GM19372 (cell line): Measurements from ENCODE around the gene PDE4DIP.
"Not testable (repeated sequence)": the region's sequence is repeated elsewhere in the genome, so short reads cannot be mapped to it uniquely, and the experiment has no call there.

ENCODE experiments used
- ATAC-seq: cut with Tn5 transposase; IDR thresholded peaks from one replicate; pipeline ENCODE4 v1.9.1; 2021; ENCODE audit warnings: mild to moderate bottlenecking, low read depth, moderate library complexity; ENCODE audit not compliant: unreplicated experiment

The PDE4DIP gene

GRCh38 chr1:148844220-148844619 lies at the start of gene PDE4DIP:
Gene PDE4DIP (plus strand): TSS chr1:148844428. CDS start chr1:148844775, 347 bp downstream.
- ATAC-seq = not testable (repeated sequence)

- ATAC-seq = not testable (repeated sequence)
Observed at GRCh38 chr1:148808268-148808928, 35.8 kb upstream of the PDE4DIP start.

GRCh38 chr1:148808929-148809283 lies 35.3 kb upstream of the PDE4DIP start:
- not testable (repeated sequence) for ATAC-seq

GRCh38 chr1:148822180-148822579 lies 22.0 kb upstream of the PDE4DIP start:
- not testable (repeated sequence) for ATAC-seq

- not testable (repeated sequence) for ATAC-seq
Observed at GRCh38 chr1:148823822-148824221, 20.4 kb upstream of the PDE4DIP start.

GRCh38 chr1:148825029-148825428 lies 19.2 kb upstream of the PDE4DIP start:
- ATAC-seq = not testable (repeated sequence)

GRCh38 chr1:148828531-148828930 lies 15.7 kb upstream of the PDE4DIP start:
- not testable (repeated sequence) for ATAC-seq

GRCh38 chr1:148828962-148829361 lies 15.3 kb upstream of the PDE4DIP start:
- not testable (repeated sequence) for ATAC-seq

GRCh38 chr1:148829365-148829764 lies 14.9 kb upstream of the PDE4DIP start:
- not testable (repeated sequence) for ATAC-seq

GRCh38 chr1:148841262-148841661 lies 3.0 kb upstream of the PDE4DIP start:
- not testable (repeated sequence) for ATAC-seq

GRCh38 chr1:148844651-148845050 lies 423 bp downstream of the PDE4DIP start:
- ATAC-seq = not testable (repeated sequence)

GRCh38 chr1:148845068-148845467 lies 840 bp downstream of the PDE4DIP start:
- ATAC-seq = not testable (repeated sequence)

GRCh38 chr1:148850347-148850746 lies 6.1 kb downstream of the PDE4DIP start:
- not testable (repeated sequence) for ATAC-seq

GRCh38 chr1:148850840-148851239 lies 6.6 kb downstream of the PDE4DIP start:
- ATAC-seq = not testable (repeated sequence)

- not testable (repeated sequence) for ATAC-seq
Observed at GRCh38 chr1:148851684-148852083, 7.5 kb downstream of the PDE4DIP start.

- not testable (repeated sequence) for ATAC-seq
Observed at GRCh38 chr1:148853363-148853762, 9.1 kb downstream of the PDE4DIP start.

- ATAC-seq = not testable (repeated sequence)
Observed at GRCh38 chr1:148854063-148854462, 9.8 kb downstream of the PDE4DIP start.

GRCh38 chr1:148855367-148855766 lies 11.1 kb downstream of the PDE4DIP start:
- ATAC-seq = not testable (repeated sequence)

GRCh38 chr1:148860049-148860448 lies 15.8 kb downstream of the PDE4DIP start:
- ATAC-seq = not testable (repeated sequence)

- not testable (repeated sequence) for ATAC-seq
Observed at GRCh38 chr1:148860579-148861259, 16.5 kb downstream of the PDE4DIP start.

- ATAC-seq = not testable (repeated sequence)
Observed at GRCh38 chr1:148862590-148862989, 18.4 kb downstream of the PDE4DIP start.
